Measurements from ENCODE around the gene RTP3.
A peak's percentile ranks its signal among the peaks of the same experiment; 100 is the strongest.
"Not testable (repeated sequence)": the region's sequence is repeated elsewhere in the genome, so short reads cannot be mapped to it uniquely, and the experiment has no call there.

Gene RTP3

DNA sequence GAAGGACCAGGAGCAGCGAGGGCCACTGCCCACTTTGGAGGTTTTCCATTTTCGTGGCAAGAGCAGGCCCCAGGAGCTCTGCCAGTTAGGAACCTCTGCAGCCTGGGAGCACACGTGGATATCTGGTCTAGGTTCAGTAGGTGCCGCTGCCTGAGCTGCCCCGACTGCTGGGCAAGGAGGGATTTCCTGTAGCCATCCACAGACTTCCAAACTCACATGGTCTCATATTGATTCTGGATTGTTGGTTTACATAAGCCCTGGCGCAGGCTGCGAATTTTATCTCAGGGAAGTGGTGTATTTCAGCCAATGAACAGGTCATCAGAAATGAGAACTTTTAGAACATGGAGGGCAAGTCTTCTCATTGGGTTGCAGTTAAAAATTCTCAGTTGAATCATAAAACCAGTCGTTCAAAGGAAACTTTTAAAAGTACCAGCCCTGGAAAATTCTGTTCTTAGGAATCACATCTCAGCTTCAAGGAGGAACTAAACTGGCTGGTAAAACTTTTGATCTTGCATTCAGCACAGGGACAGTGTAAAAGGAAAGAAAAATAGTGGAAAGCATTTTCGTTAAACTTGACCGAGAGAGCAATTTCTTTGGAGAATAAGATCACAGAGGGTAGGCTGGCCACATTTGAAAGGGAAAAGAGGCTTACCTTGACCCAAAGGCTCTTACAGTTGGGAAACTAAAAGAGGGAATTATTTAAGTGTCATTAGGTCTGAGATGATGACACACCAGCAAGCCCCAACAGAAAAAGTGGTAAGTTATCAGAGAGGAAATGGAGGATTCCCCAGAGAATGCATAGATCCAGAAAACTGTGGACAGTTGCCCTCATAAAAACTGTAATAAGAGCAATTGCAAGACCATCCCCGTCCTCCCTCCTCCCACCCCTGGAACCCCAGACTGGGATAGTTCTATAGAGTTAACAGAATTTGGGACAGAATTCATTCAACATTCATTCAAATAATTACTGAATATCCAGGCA, 6.4 kb upstream of the RTP3 start:
- DNase-seq = no peak

DNA sequence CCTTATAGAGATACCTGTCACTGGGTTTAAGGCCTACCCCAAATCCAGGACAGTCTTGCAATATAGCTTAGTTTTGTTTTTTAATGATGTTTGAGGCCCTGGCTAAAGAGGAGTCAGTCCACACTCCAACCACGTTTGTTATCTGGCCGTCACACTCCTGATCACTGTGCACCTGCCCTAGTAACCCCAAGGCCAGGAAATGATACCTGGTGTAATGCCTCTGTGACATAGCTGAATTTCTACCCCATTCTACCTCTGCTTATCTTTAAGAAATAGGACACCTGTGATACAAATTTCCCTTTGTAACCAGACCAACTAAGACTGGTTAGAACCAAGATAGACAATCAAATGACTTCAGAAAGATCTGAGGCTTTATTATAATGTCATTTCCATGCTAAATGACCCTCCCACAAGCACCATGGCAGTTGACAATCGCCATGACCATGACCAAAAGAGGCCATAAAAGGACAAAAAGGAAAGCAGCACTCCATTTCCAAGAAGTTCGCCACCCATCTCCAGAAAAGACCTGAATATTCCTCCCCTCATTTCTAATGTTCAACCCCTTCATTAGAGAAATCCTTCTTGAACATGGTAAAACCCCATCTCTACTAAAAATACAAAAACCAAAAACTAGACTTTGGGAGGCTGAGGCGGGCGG, 4.8 kb upstream of the RTP3 start:
- DNase-seq = no peak

DNA sequence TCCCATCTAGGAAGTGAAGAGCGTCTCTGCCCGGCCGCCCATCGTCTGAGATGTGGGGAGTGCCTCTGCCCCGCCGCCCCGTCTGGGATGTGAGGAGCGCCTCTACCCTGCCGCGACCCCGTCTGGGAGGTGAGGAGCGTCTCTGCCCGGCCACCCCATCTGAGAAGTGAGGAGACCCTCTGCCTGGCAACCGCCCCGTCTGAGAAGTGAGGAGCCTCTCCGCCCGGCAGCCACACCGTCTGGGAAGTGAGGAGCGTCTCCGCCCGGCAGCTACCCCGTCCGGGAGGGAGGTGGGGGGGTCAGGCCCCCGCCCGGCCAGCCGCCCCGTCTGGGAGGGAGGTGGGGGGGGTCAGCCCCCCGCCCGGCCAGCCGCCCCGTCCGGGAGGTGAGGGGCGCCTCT, 3.3 kb upstream of the RTP3 start:
- DNase-seq = not testable (repeated sequence)

DNA sequence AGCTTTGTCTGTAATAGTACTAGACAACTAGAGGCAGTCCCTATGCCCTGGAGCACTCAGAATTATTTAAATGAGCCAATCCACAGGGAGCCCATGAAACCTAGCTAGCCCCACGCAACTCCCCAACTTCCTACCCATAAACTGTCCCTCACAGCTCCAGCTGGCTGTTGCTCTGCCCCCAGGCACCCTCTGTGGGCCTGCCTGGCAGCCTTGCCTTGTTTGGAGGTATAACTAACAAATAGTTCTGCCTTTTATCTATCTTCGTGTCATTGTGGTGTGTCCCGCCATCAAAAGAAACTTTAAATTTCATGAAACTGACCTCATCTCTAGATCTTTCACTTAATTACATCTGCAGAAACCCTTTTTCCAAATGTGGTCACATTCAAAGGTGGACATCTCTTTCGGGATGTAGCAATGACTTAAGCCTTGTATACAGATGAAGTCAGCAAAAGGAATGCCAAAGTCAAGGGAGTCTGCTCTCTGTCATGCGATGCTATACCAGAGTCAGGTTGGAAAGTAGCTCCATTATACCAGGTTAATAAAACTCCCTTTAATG, 1.8 kb upstream of the RTP3 start:
- no peak for DNase-seq

DNA sequence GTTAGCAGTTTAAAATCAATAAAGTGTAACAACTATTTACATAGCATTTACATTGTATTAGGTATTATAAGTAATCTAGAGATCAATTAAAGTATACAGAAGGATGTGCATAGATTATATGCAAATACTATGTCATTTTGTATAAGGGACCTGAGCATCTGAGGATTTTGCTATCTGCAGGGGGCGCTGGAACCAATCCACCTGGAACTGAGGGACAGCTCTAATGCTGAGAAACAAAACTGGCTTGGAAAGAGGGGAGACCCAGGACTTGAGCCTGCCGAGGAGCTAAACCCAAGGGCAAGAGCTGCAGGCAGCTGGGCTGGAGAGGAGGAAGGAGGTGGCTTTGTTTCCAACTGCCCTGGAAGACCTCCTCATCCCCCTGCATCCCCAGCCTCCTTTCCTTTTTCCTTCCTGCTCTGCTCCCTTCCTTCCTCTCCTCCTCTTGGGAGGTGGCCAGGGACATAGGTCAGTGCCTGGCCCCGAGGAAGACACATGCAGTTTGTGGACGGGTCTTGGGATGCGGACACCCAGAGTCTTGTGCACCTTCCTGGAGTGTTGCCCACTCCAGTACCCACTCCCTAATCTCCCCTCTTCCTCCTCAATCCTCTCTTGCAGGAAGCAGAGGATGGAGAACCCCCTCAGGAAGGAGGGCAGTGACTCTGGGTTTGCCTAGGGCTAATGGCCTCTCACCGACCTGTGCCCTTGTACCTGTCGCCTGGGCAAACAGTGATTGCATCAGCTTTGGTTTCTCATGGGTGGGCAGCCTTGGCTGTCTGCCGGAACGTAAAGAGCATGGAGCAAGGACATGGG, 825 bp upstream of the RTP3 start:
- DNase-seq = peak; percentile 7 to 33

DNA sequence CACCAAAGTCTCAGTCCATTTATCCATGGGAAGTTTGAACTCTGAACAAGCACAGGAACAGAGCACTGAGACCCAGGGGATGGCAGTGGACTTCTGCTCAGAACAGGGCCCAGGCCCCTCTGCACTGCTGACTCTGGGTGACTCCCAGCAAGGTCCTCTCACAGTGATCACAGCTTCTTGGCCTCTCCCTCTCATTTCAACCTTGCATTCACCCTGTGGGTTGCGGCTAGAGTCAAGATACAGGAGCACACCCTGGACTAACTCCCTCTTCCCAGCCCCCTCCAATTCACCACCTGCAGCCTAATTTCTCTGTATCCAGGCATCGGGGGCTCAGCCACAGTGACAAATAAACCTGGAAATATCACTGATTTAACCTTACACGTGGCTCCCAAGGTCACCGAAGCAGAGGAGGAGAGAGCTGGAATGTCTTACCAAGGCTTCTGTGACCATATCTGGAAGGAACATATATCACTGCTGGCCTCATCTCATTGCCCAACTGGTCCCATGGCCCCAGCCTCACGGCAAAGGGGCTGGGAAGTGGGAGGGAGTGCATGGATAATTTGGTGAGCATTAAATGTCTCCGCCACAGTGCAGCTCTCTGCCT, 1.2 kb downstream of the RTP3 start:
- no peak for DNase-seq

DNA sequence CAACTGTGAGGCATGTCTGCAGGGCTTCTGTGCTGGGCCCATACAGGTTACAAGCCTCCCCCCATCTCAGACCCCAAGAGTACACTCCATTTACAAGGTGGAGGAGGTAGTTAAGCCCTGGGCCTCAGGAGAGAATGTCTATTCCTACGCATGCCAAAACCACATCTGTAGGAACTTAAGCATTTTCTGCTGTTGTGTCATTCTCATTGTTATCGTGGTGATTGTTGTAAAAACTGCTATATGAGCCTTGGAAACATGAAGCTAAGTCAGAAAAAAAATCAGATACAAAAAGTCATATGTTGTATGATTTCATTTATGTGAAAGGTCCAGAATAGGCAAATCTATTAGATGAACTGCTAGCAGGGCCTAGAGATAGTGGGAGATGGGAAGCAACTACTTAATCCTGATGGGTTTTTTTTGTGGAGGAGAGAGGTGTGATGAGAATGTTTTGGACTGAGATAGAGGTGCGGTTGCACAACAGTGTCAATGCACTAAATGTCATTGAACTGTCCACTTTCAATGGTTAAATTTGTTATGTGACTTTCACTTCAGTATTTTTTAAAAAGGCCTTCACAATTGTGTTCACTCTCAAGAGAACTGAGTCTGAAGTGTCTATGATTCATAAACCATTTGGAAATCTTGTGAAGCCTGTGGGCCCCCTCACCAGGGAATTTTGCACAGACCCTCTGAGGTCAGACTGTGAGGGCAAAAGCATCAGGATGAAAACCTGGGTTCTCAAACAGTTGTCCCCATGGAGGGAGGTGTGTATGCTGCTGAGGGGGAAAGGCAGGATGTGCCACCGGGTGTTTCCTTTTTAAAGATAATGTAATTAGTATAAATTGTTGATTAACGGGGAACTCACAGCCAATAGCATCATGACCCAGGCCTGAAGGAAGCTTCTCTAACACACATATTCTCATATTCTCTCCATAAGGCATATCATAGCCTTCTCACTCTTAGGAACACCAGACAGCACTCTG, 3.2 kb downstream of the RTP3 start:
- DNase-seq = no peak

DNA sequence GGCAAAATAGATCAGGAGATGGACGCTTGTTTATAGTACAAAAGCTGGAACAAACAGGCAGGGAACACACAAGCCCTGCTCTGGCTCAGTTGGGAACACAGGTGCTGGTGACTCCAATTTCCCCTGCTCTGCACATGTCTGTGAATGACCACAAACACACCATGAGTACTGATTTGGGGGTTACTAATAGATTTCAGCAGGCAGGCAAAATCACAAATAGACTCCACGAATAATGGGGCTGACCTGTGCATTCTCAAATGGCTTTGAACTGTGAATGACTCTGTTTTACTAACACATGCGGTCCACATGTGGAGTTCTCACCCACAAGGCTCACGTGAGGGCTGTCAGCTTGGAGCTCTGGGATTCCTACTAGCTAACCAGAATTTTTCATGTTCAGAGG, 3.9 kb downstream of the RTP3 start:
- no peak for DNase-seq

DNA sequence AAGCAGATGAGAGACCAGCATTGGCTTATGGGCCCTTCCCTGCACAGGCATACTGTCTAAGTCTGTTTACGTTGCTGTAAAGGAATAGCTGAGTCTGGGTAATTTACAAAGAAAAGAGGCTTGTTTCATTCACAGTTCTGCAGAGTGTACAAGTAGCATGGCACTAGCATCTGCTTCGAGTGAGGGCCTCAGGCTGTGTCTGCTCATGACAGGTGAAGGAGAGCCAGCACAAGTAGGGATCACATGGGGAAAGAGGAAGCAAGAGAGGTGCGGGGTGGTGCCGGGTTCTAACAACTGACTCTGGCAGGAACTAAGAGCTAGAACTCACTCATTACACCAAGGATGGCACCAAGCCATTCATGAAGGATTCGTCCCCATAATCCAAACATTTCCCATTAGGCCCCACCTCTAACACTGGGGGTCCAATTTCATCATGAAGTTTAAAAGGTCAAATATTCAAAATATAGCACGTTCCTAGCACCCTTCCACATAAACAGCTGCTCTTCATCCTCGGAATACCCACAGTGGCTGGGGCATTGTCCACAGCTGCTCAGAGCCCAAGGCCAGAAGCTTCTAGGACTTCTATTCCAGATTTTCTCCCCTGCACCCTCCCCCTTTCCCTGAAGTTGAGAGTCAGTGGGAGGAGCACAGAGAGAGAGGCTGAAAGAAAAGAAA, 5.6 kb downstream of the RTP3 start:
- DNase-seq = no peak

DNA sequence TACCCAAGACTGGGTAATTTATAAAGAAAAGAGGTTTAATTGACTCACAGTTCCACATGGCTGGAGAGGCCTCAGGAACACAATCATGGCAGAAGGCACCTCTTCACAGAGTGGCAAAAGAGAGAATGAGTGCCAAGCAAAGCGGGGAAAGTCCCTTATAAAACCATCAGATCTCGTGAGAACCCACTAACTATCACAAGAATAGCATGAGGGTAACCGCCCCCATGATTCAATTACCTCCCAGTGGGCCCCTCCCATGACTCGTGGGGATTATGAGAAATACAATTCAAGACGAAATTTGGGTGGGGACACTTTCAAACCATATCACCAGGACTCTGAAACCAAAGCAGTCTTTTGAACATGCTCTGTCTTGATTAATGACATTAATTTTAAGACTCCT, 7.0 kb downstream of the RTP3 start:
- no peak for DNase-seq

DNA sequence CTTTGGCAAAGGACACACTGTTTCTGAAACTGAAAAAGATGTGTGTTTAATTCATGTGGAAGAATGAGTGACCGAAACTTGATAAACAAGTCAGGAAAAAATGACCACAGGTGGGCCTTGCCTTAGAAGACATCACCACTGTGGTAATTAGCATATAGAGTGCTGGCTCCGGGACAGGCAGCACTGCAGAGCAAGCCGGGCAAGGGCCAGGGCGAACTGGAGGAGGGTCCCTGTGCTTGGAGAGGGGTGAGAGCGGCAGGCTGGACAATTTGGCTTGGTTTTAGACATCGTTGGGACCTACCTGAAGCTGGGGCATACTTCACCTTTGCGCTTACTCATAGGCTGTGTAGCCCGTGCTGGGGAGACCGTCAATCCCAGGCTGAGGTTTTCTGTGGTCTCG, 8.2 kb downstream of the RTP3 start:
- DNase-seq = no peak

DNA sequence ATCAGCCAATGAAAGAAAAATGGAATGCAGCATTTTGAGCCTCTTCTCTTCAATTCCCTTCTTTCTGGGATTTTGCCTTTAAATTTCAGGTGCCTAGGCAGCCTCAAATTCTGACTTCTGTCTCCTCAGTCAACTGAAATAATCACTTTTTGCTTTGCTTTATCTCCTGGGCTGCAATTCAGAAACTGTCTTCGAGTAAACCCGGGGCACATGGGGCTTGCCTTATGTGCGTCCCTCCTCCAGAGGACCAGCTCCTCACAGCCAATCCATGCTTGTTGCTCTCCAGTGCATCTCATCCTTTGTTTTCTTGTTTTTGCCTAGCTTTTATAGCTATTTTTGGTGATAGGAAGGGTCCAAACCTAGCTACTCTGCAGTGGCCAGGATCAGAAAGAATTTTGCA, 8.8 kb downstream of the RTP3 start:
- DNase-seq = no peak

DNA sequence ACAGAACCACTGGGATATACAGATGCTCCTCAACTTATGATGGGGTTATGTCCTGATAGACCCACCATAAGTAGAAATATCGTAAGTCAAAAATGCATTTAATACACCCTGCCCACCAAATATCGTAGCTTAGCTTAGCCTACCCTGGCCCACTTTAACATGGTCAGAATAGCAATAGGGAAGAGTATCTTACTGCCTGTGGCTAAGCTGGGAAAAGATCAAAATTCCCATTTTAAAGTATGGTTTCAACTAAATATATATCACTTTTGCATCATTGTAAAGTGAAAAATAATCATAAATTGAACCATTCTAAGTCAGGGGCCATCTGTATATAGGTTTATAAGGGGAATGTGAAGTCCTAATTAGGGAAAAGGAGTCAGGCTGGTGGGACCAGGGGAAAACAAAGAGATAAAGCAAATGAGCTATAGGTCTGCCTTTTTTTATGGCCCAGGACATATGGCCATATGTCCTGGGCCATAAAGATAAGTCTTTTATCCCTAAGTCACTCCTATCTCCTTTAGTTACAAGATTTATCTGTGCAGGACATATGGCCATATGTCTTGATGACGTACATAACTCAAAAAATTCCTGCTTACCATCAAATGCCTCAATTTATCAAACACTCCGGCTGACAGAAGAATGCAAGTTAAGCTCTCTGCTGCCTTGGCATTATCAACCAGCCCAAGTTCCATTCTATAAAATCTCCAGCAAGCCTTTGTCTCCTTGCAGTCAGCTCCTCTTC, 11.2 kb downstream of the RTP3 start:
- no peak for DNase-seq

DNA sequence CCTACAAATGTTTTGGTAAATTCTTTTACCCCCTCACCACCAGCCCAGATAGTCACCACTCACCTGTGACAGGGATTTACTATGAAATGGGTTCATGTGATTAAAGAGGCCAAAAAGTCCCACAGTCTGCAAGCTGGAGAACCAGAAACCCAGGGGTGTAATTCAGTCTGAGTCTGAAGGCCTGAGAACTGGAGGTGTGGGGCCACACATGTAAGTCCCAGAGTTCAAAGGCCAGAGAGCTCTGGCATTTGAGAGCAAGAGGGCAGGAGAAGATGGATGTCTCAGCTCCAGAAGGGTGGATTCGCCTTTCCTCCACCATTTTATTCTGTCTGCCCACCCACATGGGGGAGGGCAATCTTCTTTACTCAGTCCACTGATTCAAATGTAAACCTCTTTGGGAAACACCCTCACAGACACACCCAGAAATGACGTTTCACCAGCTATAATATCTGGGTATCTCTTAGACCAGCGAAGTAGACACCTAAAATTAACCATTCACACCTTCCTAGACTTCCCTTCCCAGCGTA, 11.9 kb downstream of the RTP3 start:
- no peak for DNase-seq

DNA sequence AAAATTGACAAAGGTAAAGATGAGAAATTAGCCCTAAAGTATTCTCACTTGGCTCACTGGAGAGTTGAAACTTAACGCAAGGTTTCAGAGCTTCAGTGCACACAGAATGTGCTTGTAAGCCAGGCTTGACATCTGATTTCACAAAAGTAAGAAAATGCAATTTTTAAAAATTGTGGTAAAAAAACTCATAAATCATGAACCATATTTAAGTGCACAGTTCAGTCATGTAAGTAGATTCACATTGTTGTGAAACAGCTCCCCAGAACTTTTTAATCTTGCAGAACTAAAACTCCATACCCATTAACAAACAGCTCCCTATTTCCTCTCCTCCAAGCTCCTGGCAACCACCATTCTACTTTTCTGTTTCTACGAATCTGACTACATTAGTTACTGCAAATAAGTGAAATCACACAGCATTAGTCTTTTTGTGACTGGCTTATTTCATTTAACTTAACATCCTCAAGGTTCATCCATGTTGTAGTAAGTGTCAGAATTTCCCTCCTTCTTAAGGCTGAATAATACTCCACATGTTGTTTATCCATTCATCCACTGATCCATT, 14.5 kb downstream of the RTP3 start:
- DNase-seq = no peak

DNA sequence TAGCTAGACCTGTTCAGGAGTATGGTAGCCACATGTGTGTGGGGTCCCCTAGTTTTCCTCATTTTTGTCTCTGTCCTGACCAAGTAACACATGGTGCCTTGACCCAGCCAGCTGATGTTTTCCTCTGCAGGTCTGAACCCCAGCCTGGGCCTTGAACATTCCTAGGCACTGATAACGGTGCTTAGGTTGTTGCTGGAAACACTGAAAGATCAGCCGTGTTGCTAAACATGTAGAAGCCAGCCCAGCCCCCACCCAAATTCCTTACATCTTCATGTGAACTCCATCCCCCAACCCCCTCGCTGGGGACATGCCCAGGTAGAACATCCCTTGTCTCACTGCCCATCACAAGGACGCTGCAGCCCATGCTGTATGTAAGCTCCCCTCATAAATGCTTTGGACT, 18.7 kb downstream of the RTP3 start:
- DNase-seq = no peak

DNA sequence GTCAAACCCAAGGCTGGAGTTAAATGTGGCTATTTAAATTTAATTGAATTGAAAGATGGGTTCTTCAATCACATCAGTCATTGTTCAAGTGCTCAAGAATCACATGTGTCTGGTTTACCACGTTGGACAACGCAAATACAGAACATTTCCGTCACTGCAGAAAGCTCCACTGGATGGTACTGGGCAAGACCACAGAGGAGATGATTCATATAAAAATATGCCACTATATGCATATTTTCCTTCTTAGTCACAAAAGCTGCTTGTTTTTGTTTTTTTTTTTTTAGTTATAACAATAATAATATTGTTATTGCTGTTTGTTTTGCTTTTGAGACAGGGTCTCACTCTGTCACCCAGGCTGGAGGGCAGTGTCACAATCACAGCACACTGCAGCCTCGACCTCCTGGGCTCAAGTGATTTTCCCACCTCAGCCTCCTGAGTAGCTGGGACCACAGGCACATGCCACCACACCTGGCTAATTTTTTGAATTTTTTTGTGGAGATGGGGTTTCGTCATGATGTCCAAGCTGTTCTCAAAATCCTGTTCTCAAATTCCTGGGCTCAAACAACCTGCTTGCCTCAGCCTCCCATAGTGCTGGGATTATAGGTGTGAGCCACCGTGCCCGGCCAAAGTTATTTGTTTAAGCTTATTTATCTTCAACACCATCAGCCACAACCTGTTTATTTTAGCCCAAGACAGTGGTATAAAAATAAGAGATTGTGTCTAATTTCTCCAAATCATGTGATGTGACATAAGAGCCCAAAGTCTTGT, 19.4 kb downstream of the RTP3 start:
- no peak for DNase-seq

DNA sequence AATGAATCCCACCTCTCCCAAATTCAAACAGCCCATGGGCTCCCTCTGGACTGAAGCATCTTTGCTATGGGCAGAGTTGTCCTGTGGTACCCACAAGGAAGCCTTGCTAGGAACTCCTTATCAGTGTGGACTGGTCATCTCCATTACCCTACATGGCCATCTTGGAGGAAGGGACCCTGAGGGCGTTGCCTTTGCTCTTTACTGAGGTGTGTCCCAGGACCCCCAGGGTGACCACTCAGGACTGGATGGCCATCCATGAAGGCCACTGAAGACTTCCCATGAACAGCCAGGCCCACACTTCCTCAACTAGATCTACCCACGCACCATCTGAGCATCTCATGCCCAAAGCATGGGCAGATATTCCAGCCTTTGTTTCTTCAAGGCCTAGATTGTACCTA, 20.0 kb downstream of the RTP3 start:
- DNase-seq = peak in 1 of 2 donors; percentile 26

Measured in inflammatory macrophage (primary cell).